Sigmoid colon (tissue), 3 donors: ENCODE results near the gene KLF5.

Experiments used
- CTCF ChIP-seq, 4 experiments: fragments of 450-650 bp in 3 of 4; fragments of 200-600 bp in 1 of 4; IDR thresholded peaks; one replicate each; pipeline ENCODE4 v1.5.1; 2016 to 2019; ENCODE audit warnings: antibody characterized with exemption in 4 of 4, mild to moderate bottlenecking in 3 of 4, moderate library complexity in 2 of 4
- POLR2A ChIP-seq, 2 donors: fragments of 450-650 bp; IDR thresholded peaks; one replicate each; pipeline ENCODE4 v1.6.1; 2016; ENCODE audit warnings: antibody characterized with exemption in 2 of 2, mild to moderate bottlenecking in 2 of 2, moderate library complexity in 2 of 2

GRCh38 chr13:73074014-73074413 is 15.2 kb downstream of the KLF5 start:
- TF ChIP-seq POLR2A (IDR thresholded peaks at IDR 0.05) = no peak
- no peak for TF ChIP-seq CTCF (IDR thresholded peaks at IDR 0.05)
